Small intestine (tissue), 7 donors: ENCODE data around the gene KCNJ5. TPM values are rescaled to one million over a fixed set of nuclear protein-coding genes. Genes with fewer than 3 reads are reported as not detected.
A peak's percentile ranks its signal among the peaks of the same experiment; 100 is the strongest.

Experiments
- DNase-seq, 2 donors: peaks; one replicate each; pipeline versions ENCODE4 v3.0.0 to v3.0.0-alpha.2; 2013
- FAIRE-seq: peaks from 2 replicates; lab custom pipeline; 2012; peaks lifted over from hg19 to GRCh38; lab: Jason Lieb, UNC
- H3K27ac ChIP-seq, 3 donors: one replicate each; pipeline ENCODE4 v1.5.1; 2013; ENCODE audit warnings: low read length in 2 of 3, mild to moderate bottlenecking in 2 of 3, control low read depth in 1 of 3, inconsistent platforms in 1 of 3, low read depth in 1 of 3, moderate library complexity in 1 of 3
- H3K27me3 ChIP-seq, 3 donors: one replicate each; pipeline ENCODE4 v1.6.1; 2013; ENCODE audit warnings: low read length in 3 of 3, inconsistent platforms in 1 of 3; ENCODE audit not compliant: control insufficient read depth in 3 of 3, insufficient read depth in 3 of 3
- H3K36me3 ChIP-seq, 3 donors: one replicate each; pipeline ENCODE4 v1.6.1; 2013; ENCODE audit warnings: low read length in 3 of 3, inconsistent platforms in 1 of 3, low read depth in 1 of 3, mild to moderate bottlenecking in 1 of 3, moderate library complexity in 1 of 3; ENCODE audit not compliant: control insufficient read depth in 3 of 3, insufficient read depth in 2 of 3
- H3K4me1 ChIP-seq, 3 donors: one replicate each; pipeline ENCODE4 v1.6.1; 2013; ENCODE audit warnings: low read length in 2 of 3, inconsistent platforms in 1 of 3, low read depth in 1 of 3, mild to moderate bottlenecking in 1 of 3, moderate library complexity in 1 of 3; ENCODE audit not compliant: control insufficient read depth in 3 of 3, insufficient read depth in 2 of 3
- H3K4me3 ChIP-seq, 3 donors: one replicate each; pipeline ENCODE4 v1.5.1; 2013; ENCODE audit warnings: low read length in 3 of 3, control low read depth in 1 of 3, inconsistent platforms in 1 of 3, low read depth in 1 of 3, mild to moderate bottlenecking in 1 of 3, moderate library complexity in 1 of 3
- H3K9me3 ChIP-seq, 2 donors: one replicate each; pipeline ENCODE4 v1.6.1; 2013; ENCODE audit warnings: low read depth in 1 of 2, low read length in 1 of 2; ENCODE audit not compliant: control insufficient read depth in 2 of 2, insufficient read depth in 1 of 2
- WGBS, 3 donors: extraction: QIAGEN DNeasy Blood & Tissue Kit; methylation state at CpG; one replicate each; pipeline ENCODE4 v1.1.7; 2013; 5-methylcytosine and 5-hydroxymethylcytosine counted together
- polyA plus RNA-seq, 4 donors: library from polyadenylated mRNA; stranded (reverse) in 3 of 4; unstranded in 1 of 4; fragments of 200-250 nt in 3 of 4; fragments of 120-200 nt in 1 of 4; gene quantifications; one replicate each; pipeline versions ENCODE4 v1.2.1 to v1.2.3, GENCODE V29; 2013
- donor health status: healthy with polysubstance abuse.
- donor health status: control.
- donor health status: control.
- donor health status: Bipolar disorder and iron deficiency.
- donor health status: healthy.

Gene KCNJ5
- polyA plus RNA-seq, 4 donors: 0.10 to 0.76 (median 0.54) TPM; not detected in 1

- 67 to 79% (median 68%) methylated on average over 17 of the region's 17 CpGs for WGBS, 3 donors
- H3K36me3 ChIP-seq: no peaks in the 10 kb centered on the region
- peaks cover 0 to 4% (median 0%) of the 10 kb centered on the region in 3 donors for H3K4me1 ChIP-seq
- H3K27me3 ChIP-seq: peaks cover 0 to 63% (median 0%) of the 10 kb centered on the region in 3 donors
- H3K9me3 ChIP-seq: no peaks in the 10 kb centered on the region
- DNase-seq (peak in 1 of 2 donors; percentile 8), FAIRE-seq (no peak)
- H3K27ac ChIP-seq: no peak overlapping the region
- no peak overlapping the region for H3K4me3 ChIP-seq
Observed at GRCh38 chr11:128903248-128904061, 12.3 kb downstream of the KCNJ5 start.

DNA sequence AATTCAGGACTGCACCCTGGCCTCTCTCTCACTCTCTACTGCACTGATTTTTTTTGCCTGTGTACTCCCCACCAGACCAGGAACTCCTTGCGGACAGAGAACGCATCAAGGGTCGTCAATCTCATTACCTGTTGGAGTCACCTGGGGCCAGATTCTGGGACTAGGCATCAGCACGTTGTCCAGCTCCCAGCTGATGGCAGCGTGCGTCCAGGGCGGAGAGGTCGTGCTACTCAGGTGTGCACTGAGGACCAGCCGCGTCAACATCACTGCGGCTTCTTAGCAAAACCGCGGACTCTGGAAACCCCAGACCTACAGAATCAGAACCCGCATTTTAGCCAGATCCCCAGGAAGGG is 13.1 kb downstream of the KCNJ5 start:
- peaks cover 0 to 4% (median 0%) of the 10 kb centered on the region in 3 donors for H3K4me1 ChIP-seq
- no peaks in the 10 kb centered on the region for H3K9me3 ChIP-seq
- no peaks in the 10 kb centered on the region for H3K36me3 ChIP-seq
- FAIRE-seq (no peak), DNase-seq (no peak)
- no peak overlapping the region for H3K4me3 ChIP-seq
- H3K27ac ChIP-seq: no peak overlapping the region
- WGBS, 3 donors: 78 to 85% (median 79%) methylated on average over 14 of the region's 14 CpGs
- peaks cover 0 to 66% (median 0%) of the 10 kb centered on the region in 3 donors for H3K27me3 ChIP-seq

DNA sequence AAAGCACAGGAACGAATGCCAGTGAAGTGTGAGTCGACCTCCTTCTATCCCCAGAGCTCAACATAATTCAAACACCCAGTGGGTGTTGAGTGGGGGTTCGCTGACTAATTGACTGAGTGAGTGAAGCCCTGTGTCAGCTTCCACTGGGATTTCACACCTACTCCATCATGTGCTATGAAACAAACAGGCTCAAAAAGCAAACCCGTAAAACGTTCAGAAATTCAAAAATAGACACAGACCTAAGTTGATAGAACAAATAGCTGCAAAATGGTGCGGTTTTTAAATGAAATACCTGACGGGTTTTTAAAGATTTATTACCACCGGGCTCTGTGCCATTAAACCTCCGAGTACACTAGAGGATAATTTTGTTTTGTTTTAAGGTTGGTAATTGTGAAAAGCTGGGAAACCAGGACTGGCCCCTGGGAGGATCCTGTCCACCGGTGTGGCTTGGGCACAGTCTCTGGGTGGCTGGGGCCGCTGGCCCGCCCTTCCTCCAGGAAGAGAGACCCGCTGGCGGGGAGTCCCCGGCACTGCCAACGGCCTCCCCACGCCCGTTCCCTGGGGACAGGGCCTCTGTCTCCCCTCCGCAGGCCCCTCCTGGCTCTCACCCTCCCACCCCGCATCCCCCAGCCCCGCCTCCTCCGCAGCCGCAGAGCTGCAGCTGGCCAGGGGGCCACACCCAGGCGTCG is 13.6 kb downstream of the KCNJ5 start:
- 8 to 12% (median 9%) methylated on average over 16 to 25 of the region's 25 CpGs for WGBS, 3 donors
- Histone ChIP-seq H3K4me1 (peaks cover 0 to 4% (median 0%) of the 10 kb centered on the region in 3 donors), H3K36me3 (no peaks in the 10 kb centered on the region), H3K27ac (no peak overlapping the region), H3K9me3 (no peaks in the 10 kb centered on the region), H3K4me3 (peak overlapping the region; percentile 41 to 53 (median 46)), H3K27me3 (peaks cover 0 to 66% (median 0%) of the 10 kb centered on the region in 3 donors)
- DNase-seq (peak in 1 of 2 donors; percentile 33), FAIRE-seq (no peak)

DNA sequence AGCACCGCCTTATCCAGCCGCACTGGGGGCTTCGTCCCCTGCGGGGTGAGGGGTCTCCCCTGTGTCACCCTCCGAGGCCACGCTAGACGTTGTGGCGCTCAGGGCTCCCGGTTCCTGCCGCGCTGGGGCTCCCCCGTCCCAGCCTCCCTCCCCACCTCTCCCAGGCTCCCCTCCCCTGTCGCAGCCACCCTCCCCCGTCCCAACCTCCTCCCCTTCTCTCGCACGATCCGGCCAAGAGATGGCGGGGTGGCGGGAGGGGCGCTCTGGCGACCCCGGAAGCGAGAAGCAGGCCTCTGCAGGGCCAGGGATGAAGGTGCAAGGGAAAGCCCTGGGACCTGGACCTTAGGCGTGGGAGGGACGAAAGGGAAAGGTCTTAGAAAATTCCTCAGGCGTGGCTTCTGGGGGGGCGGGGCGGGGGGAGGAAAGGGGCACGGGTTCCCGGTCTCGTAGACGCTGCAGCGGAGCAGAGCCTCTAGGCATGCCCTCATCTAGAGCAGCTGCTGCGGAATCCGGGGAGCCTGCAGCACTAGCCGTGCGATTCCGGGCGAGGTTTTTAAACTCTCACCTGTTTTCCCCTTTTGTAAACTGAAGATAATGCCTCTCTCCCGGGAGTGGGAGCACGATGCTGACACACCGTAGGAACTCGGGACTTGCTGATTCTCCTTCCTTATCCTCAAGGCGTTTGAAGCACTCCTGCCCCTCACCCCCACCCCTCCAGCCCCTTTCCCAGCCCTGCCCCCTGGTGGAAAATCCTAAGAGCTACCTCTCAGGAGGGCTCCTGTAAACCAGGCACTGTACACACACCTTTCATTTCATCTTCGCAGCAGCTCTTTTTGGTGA is 14.4 kb downstream of the KCNJ5 start:
- no peaks in the 10 kb centered on the region for H3K36me3 ChIP-seq
- DNase-seq (peak; percentile 57 to 65), FAIRE-seq (no peak)
- peak overlapping the region; percentile 41 to 53 (median 46) for H3K4me3 ChIP-seq
- no peaks in the 10 kb centered on the region for H3K9me3 ChIP-seq
- WGBS, 3 donors: 1 to 3% (median 2%) methylated on average over 39 to 45 of the region's 45 CpGs
- H3K27ac ChIP-seq: no peak overlapping the region
- H3K4me1 ChIP-seq: peaks cover 0 to 4% (median 0%) of the 10 kb centered on the region in 3 donors
- peaks cover 0 to 63% (median 0%) of the 10 kb centered on the region in 3 donors for H3K27me3 ChIP-seq

DNA sequence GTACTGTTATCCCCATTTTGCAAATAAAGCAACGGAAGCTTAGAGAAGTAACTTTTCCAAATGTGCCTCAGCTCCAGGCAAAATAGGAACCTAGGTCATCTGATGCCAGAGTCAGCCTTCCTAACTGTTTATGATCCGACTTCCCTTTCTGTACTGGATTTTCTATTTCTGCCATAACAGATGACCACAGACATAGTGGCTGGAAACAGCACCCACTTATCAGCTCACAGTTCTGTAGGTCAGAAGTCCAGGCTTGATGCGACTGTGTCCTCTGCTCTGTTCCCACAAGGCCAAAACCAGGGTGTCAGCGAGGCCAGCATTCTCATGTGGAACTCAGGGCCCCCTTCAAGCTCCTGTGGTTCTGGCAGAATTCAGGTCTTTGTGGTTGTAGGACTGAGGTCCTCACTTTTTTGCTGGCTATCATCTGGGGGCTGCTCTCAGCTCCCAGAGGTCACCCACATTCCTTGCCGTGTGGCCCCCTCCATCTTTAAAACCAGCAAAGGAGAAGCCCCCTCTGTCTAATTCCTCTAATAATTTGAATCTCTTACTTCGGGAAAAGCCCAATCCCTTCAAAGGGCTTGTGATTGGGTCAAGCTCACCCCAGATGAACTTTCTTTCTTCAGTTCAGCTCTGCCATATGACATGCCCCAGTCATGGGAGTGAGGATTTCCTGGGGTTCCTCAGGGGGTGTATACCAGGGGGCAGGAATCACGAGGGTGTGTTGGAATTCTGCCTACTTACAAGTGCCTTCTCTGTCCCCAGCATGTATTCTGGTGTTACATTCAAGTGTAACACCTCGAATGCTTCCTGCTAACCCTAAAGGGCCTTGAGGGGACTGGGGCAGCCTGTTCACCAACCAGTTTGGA is 15.3 kb downstream of the KCNJ5 start:
- no peak overlapping the region for H3K27ac ChIP-seq
- 51 to 69% (median 52%) methylated on average over 8 of the region's 8 CpGs for WGBS, 3 donors
- H3K27me3 ChIP-seq: peaks cover 0 to 58% (median 0%) of the 10 kb centered on the region in 3 donors
- H3K36me3 ChIP-seq: no peaks in the 10 kb centered on the region
- H3K4me3 ChIP-seq: peak overlapping the region in 2 of 3 donors; percentile 41 to 53
- DNase-seq (no peak), FAIRE-seq (no peak)
- peaks cover 0 to 4% (median 0%) of the 10 kb centered on the region in 3 donors for H3K4me1 ChIP-seq
- H3K9me3 ChIP-seq: no peaks in the 10 kb centered on the region

- no peak overlapping the region for H3K4me3 ChIP-seq
- no peaks in the 10 kb centered on the region for H3K9me3 ChIP-seq
- FAIRE-seq: no peak
- peaks cover 0 to 4% (median 0%) of the 10 kb centered on the region in 3 donors for H3K4me1 ChIP-seq
- no peak overlapping the region for H3K27ac ChIP-seq
- H3K27me3 ChIP-seq: peaks cover 0 to 46% (median 0%) of the 10 kb centered on the region in 3 donors
- no peak for DNase-seq
- H3K36me3 ChIP-seq: no peaks in the 10 kb centered on the region
- 87 to 93% (median 88%) methylated on average over 4 of the region's 4 CpGs for WGBS, 3 donors
Observed at GRCh38 chr11:128907585-128907984, 16.4 kb downstream of the KCNJ5 start.

DNA sequence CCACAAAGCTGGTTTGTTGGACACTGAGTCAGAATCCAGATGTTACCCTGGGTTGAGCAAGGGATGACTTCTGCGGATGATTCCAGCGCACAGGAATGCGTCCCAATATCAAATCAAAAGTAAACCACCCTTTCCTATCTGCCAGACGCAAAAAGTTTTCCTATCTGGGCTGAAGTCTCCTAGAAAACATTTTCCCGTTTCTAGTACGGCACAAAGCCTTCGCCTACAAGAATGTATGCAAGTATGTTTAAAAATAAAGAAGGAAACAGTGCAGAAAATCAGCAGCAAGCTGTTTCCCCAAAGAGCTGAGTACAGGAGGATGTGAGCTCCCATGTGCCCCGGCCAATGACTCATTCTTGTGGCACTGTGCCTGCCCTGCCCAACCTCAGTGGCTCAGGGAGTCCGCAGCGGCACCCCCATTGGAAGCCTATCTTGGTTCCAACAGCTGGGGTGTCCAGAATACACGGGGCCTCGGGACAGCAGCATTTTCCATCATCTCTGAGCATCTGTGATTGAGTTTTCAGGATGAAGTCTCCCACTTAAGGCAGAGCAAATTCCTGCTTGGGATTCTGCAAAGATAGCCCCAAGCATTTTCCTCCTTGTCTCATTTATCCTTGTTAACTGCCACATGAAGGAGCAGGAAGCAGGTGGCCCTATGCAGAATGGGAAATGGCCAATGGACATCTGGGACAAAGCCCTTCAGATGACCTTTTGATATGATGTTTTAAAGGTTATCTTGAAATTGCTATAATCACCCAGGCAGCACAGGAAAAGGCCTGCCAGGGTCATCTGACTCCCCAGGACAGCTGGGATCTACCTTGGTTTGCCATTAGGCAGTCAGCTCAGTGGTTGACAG is 17.5 kb downstream of the KCNJ5 start:
- no peaks in the 10 kb centered on the region for H3K9me3 ChIP-seq
- 4 to 19% (median 12%) methylated on average over 12 of the region's 12 CpGs for WGBS, 3 donors
- H3K36me3 ChIP-seq: no peaks in the 10 kb centered on the region
- H3K4me1 ChIP-seq: peaks cover 0 to 4% (median 0%) of the 10 kb centered on the region in 3 donors
- DNase-seq (peak in 1 of 2 donors; percentile 73), FAIRE-seq (no peak)
- H3K4me3 ChIP-seq: no peak overlapping the region
- peaks cover 0 to 36% (median 0%) of the 10 kb centered on the region in 3 donors for H3K27me3 ChIP-seq
- no peak overlapping the region for H3K27ac ChIP-seq
